Progenitor cell of endocrine pancreas (in vitro differentiated cells): ENCODE measurements around the gene PXK. TPM values are rescaled to one million over a fixed set of nuclear protein-coding genes. Genes with fewer than 3 reads are reported as not detected.

ENCODE experiments used
- DNase-seq: peaks from one replicate; pipeline ENCODE4 v3.0.0; 2021; ENCODE audit warnings: low spot score; ENCODE audit not compliant: unreplicated experiment
- H3K27ac Mint-ChIP-seq: 2 replicates; pipeline ENCODE4 v1.8.0; 2021; ENCODE audit warnings: mild to moderate bottlenecking, moderate library complexity, mixed read lengths
- H3K27me3 Mint-ChIP-seq: 2 replicates; pipeline ENCODE4 v1.8.0; 2021; ENCODE audit warnings: mixed read lengths
- H3K36me3 Mint-ChIP-seq: 2 replicates; pipeline ENCODE4 v1.8.0; 2022; ENCODE audit warnings: mixed read lengths; ENCODE audit not compliant: insufficient read depth
- H3K4me1 Mint-ChIP-seq: 2 replicates; pipeline ENCODE4 v1.8.0; 2021; ENCODE audit warnings: low read depth, mixed read lengths
- H3K4me3 Mint-ChIP-seq: 2 replicates; pipeline ENCODE4 v1.8.0; 2021; ENCODE audit warnings: low read depth, mild to moderate bottlenecking, moderate library complexity, mixed read lengths
- H3K9me3 Mint-ChIP-seq: 2 replicates; pipeline ENCODE4 v1.8.0; 2021; ENCODE audit warnings: low read depth, mixed read lengths
- CTCF ChIP-seq: fragments of 200-600 bp; sonication (generic); IDR thresholded peaks from one replicate; pipeline ENCODE4 v1.5.0; 2021; ENCODE audit warnings: antibody characterized with exemption, mild to moderate bottlenecking; ENCODE audit not compliant: unreplicated experiment
- total RNA-seq: library from RNA; stranded (reverse); gene quantifications from 2 replicates; pipeline ENCODE4 v1.2.1, GENCODE V29; 2021

Gene PXK
- total RNA-seq, 1 donor from 2014 or later = 12.5 TPM

- peaks cover 2% of the 10 kb centered on the region for H3K36me3 Mint-ChIP-seq
- no peaks in the 10 kb centered on the region for H3K4me1 Mint-ChIP-seq
- TF ChIP-seq CTCF = no peak
- H3K9me3 Mint-ChIP-seq = peaks cover 25% of the 10 kb centered on the region
- no peak for DNase-seq
- no peak overlapping the region for H3K4me3 Mint-ChIP-seq
- no peaks in the 10 kb centered on the region for H3K27me3 Mint-ChIP-seq
- no peak overlapping the region for H3K27ac Mint-ChIP-seq
Observed at GRCh38 chr3:58452176-58452575, 119.5 kb downstream of the PXK start.

- Mint-ChIP-seq H3K4me3 (no peak overlapping the region), H3K9me3 (peaks cover 14% of the 10 kb centered on the region), H3K27ac (no peak overlapping the region), H3K4me1 (peaks cover 3% of the 10 kb centered on the region), H3K36me3 (peaks cover 2% of the 10 kb centered on the region), H3K27me3 (no peaks in the 10 kb centered on the region)
- DNase-seq = no peak
- TF ChIP-seq CTCF = no peak
Observed at GRCh38 chr3:58459160-58459559, 126.5 kb downstream of the PXK start.

GRCh38 chr3:58462829-58463180, 130.1 kb downstream of the PXK start:
- H3K36me3 Mint-ChIP-seq = no peaks in the 10 kb centered on the region
- no peak for TF ChIP-seq CTCF
- no peak overlapping the region for H3K4me3 Mint-ChIP-seq
- DNase-seq = no peak
- H3K9me3 Mint-ChIP-seq = no peaks in the 10 kb centered on the region
- no peaks in the 10 kb centered on the region for H3K27me3 Mint-ChIP-seq
- peaks cover 3% of the 10 kb centered on the region for H3K4me1 Mint-ChIP-seq
- H3K27ac Mint-ChIP-seq = peak overlapping the region; percentile 57

- peak; percentile 50 for DNase-seq
- no peaks in the 10 kb centered on the region for H3K9me3 Mint-ChIP-seq
- H3K36me3 Mint-ChIP-seq = no peaks in the 10 kb centered on the region
- H3K4me3 Mint-ChIP-seq = peak overlapping the region; percentile 19
- no peaks in the 10 kb centered on the region for H3K27me3 Mint-ChIP-seq
- peak; percentile 80 for TF ChIP-seq CTCF
- peaks cover 3% of the 10 kb centered on the region for H3K4me1 Mint-ChIP-seq
- H3K27ac Mint-ChIP-seq = peak overlapping the region; percentile 57
Observed at GRCh38 chr3:58463181-58463941, 130.7 kb downstream of the PXK start.

GRCh38 chr3:58463942-58464271, 131.2 kb downstream of the PXK start:
- Mint-ChIP-seq H3K4me1 (peaks cover 3% of the 10 kb centered on the region), H3K9me3 (no peaks in the 10 kb centered on the region), H3K27me3 (no peaks in the 10 kb centered on the region), H3K4me3 (no peak overlapping the region), H3K36me3 (no peaks in the 10 kb centered on the region), H3K27ac (no peak overlapping the region)
- DNase-seq = no peak
- TF ChIP-seq CTCF = no peak
